ENCODE results near the gene GABBR1. TPM values are rescaled to one million over a fixed set of nuclear protein-coding genes. Genes with fewer than 3 reads are reported as not detected.

The GABBR1 gene
- total RNA-seq, 1 donor from 2014 or later, result 71.7 TPM

GRCh38 chr6:29528300-29528931 lies 104.6 kb downstream of the GABBR1 start:
- Mint-ChIP-seq H3K4me1 (ENCODE audit: unreplicated experiment) (no peaks in the 10 kb centered on the region), H3K27me3 (peaks cover 15% of the 10 kb centered on the region), H3K36me3 (no peaks in the 10 kb centered on the region), H3K27ac (no peak overlapping the region), H3K4me3 (no peak overlapping the region), H3K9me3 (no peaks in the 10 kb centered on the region)
- TF ChIP-seq, protein P1, sequence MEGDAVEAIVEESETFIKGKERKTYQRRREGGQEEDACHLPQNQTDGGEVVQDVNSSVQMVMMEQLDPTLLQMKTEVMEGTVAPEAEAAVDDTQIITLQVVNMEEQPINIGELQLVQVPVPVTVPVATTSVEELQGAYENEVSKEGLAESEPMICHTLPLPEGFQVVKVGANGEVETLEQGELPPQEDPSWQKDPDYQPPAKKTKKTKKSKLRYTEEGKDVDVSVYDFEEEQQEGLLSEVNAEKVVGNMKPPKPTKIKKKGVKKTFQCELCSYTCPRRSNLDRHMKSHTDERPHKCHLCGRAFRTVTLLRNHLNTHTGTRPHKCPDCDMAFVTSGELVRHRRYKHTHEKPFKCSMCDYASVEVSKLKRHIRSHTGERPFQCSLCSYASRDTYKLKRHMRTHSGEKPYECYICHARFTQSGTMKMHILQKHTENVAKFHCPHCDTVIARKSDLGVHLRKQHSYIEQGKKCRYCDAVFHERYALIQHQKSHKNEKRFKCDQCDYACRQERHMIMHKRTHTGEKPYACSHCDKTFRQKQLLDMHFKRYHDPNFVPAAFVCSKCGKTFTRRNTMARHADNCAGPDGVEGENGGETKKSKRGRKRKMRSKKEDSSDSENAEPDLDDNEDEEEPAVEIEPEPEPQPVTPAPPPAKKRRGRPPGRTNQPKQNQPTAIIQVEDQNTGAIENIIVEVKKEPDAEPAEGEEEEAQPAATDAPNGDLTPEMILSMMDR (conservative IDR thresholded peaks at IDR 0.05), result no peak
- DNase-seq (ENCODE audit: extremely low spot score, unreplicated experiment), result no peak

GRCh38 chr6:29527564-29527963 lies 105.4 kb downstream of the GABBR1 start:
- no peak overlapping the region for H3K27ac Mint-ChIP-seq
- no peaks in the 10 kb centered on the region for H3K9me3 Mint-ChIP-seq
- no peaks in the 10 kb centered on the region for H3K4me1 Mint-ChIP-seq (ENCODE audit: unreplicated experiment)
- H3K4me3 Mint-ChIP-seq, result no peak overlapping the region
- H3K36me3 Mint-ChIP-seq, result no peaks in the 10 kb centered on the region
- TF ChIP-seq, protein P1 (conservative IDR thresholded peaks at IDR 0.05), result no peak
- H3K27me3 Mint-ChIP-seq, result peaks cover 15% of the 10 kb centered on the region
- no peak for DNase-seq (ENCODE audit: extremely low spot score, unreplicated experiment)

DNA sequence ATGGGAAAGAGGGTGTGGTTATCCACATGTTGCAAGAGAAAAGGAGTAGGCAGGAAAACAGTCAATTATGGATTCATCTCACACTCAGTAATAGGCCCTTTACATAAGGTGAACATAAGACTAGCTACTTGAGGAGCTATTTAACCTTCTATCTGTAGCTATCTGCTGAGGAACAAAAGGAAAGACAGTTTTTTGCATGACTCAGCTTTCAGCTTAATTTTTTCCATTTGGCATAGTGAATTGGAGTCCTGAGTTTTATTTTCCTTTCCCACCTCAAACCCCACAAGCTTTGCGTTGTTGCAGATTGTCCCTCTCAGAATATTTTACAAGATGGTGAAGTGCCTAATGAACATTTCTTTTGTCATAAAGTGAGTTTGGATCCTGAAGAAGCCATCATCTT lies 105.9 kb downstream of the GABBR1 start:
- Mint-ChIP-seq H3K27ac (no peak overlapping the region), H3K36me3 (no peaks in the 10 kb centered on the region), H3K4me3 (no peak overlapping the region), H3K27me3 (peaks cover 15% of the 10 kb centered on the region), H3K9me3 (no peaks in the 10 kb centered on the region), H3K4me1 (ENCODE audit: unreplicated experiment) (no peaks in the 10 kb centered on the region)
- DNase-seq (ENCODE audit: extremely low spot score, unreplicated experiment), result no peak
- TF ChIP-seq, protein P1 (conservative IDR thresholded peaks at IDR 0.05), result no peak

GRCh38 chr6:29525311-29525639 lies 107.7 kb downstream of the GABBR1 start:
- TF ChIP-seq, protein P1 (conservative IDR thresholded peaks at IDR 0.05), result no peak
- H3K9me3 Mint-ChIP-seq, result no peaks in the 10 kb centered on the region
- H3K4me3 Mint-ChIP-seq, result no peak overlapping the region
- no peaks in the 10 kb centered on the region for H3K4me1 Mint-ChIP-seq (ENCODE audit: unreplicated experiment)
- no peaks in the 10 kb centered on the region for H3K36me3 Mint-ChIP-seq
- H3K27ac Mint-ChIP-seq, result no peak overlapping the region
- DNase-seq (ENCODE audit: extremely low spot score, unreplicated experiment), result no peak
- H3K27me3 Mint-ChIP-seq, result peaks cover 15% of the 10 kb centered on the region

DNA sequence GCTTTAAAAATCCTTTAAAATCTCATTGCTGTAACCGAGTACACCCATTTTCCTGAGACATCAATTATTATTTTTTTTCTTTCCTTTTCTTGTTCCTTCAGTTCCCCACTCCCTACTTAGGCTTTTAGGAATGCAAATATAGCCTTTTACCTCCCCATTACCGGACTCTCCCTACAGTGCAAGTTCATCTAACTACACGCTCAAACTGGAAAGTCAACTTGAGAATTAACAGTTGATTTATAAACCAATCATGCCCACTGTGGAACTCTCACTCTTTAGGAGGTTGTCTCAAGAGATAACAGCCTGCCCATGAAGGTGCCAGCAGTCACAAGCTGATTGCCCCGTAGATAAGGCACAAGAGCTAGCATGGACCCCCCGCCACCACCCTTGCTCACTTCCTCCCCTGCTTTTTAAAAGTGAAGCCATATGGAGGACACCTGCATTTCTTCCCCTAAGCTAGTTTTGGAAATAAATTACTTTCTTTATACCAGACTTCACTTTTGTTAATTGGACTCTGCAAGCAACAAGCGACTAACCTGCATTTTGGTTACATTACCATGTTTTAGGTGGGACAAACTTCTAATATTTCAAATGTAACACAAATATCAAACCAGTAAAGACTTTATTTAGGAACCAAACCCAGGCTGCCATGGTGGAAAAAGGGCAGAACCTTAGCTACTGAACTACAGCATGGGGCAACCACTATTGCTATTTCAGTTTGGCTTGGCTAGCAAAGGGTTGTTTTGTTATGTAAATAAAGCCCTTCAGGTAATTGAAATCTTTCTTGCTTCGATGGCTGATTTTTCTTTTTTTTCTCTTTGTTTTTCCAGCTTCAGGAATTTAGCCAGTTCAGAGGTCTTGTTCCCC lies 108.3 kb downstream of the GABBR1 start:
- Mint-ChIP-seq H3K4me3 (no peak overlapping the region), H3K27me3 (peaks cover 15% of the 10 kb centered on the region), H3K9me3 (no peaks in the 10 kb centered on the region), H3K36me3 (no peaks in the 10 kb centered on the region), H3K27ac (no peak overlapping the region), H3K4me1 (ENCODE audit: unreplicated experiment) (no peaks in the 10 kb centered on the region)
- no peak for DNase-seq (ENCODE audit: extremely low spot score, unreplicated experiment)
- TF ChIP-seq, protein P1 (conservative IDR thresholded peaks at IDR 0.05), result no peak

Measured in type B pancreatic cell (in vitro differentiated cells).